ENCODE measurements around the gene NAT9. TPM values are rescaled to one million over a fixed set of nuclear protein-coding genes. Genes with fewer than 3 reads are reported as not detected.

The NAT9 gene
- total and polyA plus RNA-seq, 2 donors (not counting 1 experiment from before 2014, with no cell fraction given): 66.6 to 73.6 TPM

GRCh38 chr17:74752415-74752814, 23.7 kb downstream of the NAT9 start:
- intact Hi-C loops (cut with micrococcal nuclease): no loop called here
- Histone ChIP-seq H3K27ac (ENCODE audit: low read length in 2 of 2) (no peak overlapping the region), H3K4me2 (replicated peaks; ENCODE audit: low read depth, low read length, poor library complexity, severe bottlenecking) (no peak overlapping the region), H4K20me1 (ENCODE audit: control insufficient read depth, insufficient read depth, low read length, poor library complexity, severe bottlenecking) (peaks cover 81% of the 10 kb centered on the region), H3K4me3 (ENCODE audit: control extremely low read depth in 1 of 5, extremely low read depth in 1 of 5, insufficient read depth in 1 of 5, low read depth in 2 of 5, low read length in 4 of 5) (no peak overlapping the region), H3K79me2 (ENCODE audit: control insufficient read depth, insufficient read depth, low read length) (peaks cover 95% of the 10 kb centered on the region), H3K4me1 (ENCODE audit: control insufficient read depth in 2 of 2, insufficient read depth in 2 of 2, low read length in 2 of 2) (peaks cover 44 to 57% of the 10 kb centered on the region in 2 donors), H3K27me3 (replicated peaks in 1 of 4; ENCODE audit: control extremely low read depth in 1 of 4, control insufficient read depth in 3 of 4, insufficient read depth in 4 of 4, low read length in 3 of 4) (no peaks in the 10 kb centered on the region), H2AFZ (ENCODE audit: insufficient read depth, low read depth, low read length, poor library complexity, severe bottlenecking) (no peak overlapping the region), H3K9ac (ENCODE audit: low read length) (no peak overlapping the region), H3K36me3 (replicated peaks in 1 of 2; ENCODE audit: control extremely low read depth in 1 of 2, control insufficient read depth in 1 of 2, extremely low read depth in 1 of 2, insufficient read depth in 2 of 2, low read length in 1 of 2) (peaks cover 0 to 7% of the 10 kb centered on the region in 2 experiments), H3K9me3 (ENCODE audit: control extremely low read depth in 1 of 3, control insufficient read depth in 2 of 3, insufficient read depth in 1 of 3, low read length in 2 of 3) (no peaks in the 10 kb centered on the region)
- H3K27ac Mint-ChIP-seq: no peak overlapping the region
- CTCF ChIA-PET: interaction anchor here (0.8 to 7.7 kb wide), 5 partner anchors 15 to 155 kb away, joined by 3 to 57 read pairs (median 20); partner anchors contain the start of gene RAB37
- POLR2A ChIA-PET: interaction anchor here (0.6 kb wide), 1 partner anchor 27 kb away, joined by 3 read pairs; no protein-coding TSS in a partner anchor
- 100% methylated on average over 3 of the region's 9 CpGs for WGBS (ENCODE audit: insufficient coverage)
- no peak for TF ChIP-seq CTCF (IDR thresholded peaks at IDR 0.05)
- peaks cover 67% of the 10 kb centered on the region for H3K4me1 Mint-ChIP-seq
- H3K4me3 Mint-ChIP-seq: no peak overlapping the region
- ATAC-seq (ENCODE audit: low read depth): no peak
- no peaks in the 10 kb centered on the region for H3K9me3 Mint-ChIP-seq (ENCODE audit: insufficient read depth)
- no peak for DNase-seq
- no peaks in the 10 kb centered on the region for H3K27me3 Mint-ChIP-seq

GRCh38 chr17:74750327-74751069, 25.6 kb downstream of the NAT9 start:
- peaks cover 64% of the 10 kb centered on the region for H4K20me1 ChIP-seq (ENCODE audit: control insufficient read depth, insufficient read depth, low read length, poor library complexity, severe bottlenecking)
- peaks cover 0 to 7% of the 10 kb centered on the region in 2 experiments for H3K36me3 ChIP-seq (replicated peaks in 1 of 2; ENCODE audit: control extremely low read depth in 1 of 2, control insufficient read depth in 1 of 2, extremely low read depth in 1 of 2, insufficient read depth in 2 of 2, low read length in 1 of 2)
- WGBS (ENCODE audit: insufficient coverage): 44% methylated on average over 7 of the region's 13 CpGs
- DNase-seq: no peak
- CTCF ChIA-PET: interaction anchor here (1.1 to 7.7 kb wide), 14 partner anchors 8 to 115 kb away, joined by 3 to 57 read pairs (median 6); partner anchors contain the start of gene RAB37
- peaks cover 77% of the 10 kb centered on the region for H3K79me2 ChIP-seq (ENCODE audit: control insufficient read depth, insufficient read depth, low read length)
- Mint-ChIP-seq H3K27me3 (no peaks in the 10 kb centered on the region), H3K4me3 (peak overlapping the region; percentile 91), H3K27ac (peak overlapping the region; percentile 63), H3K4me1 (peaks cover 63% of the 10 kb centered on the region), H3K9me3 (ENCODE audit: insufficient read depth) (no peaks in the 10 kb centered on the region)
- H3K27ac ChIP-seq (ENCODE audit: low read length in 2 of 2): no peak overlapping the region
- peaks cover 40 to 56% of the 10 kb centered on the region in 2 donors for H3K4me1 ChIP-seq (ENCODE audit: control insufficient read depth in 2 of 2, insufficient read depth in 2 of 2, low read length in 2 of 2)
- no peaks in the 10 kb centered on the region for H3K27me3 ChIP-seq (replicated peaks in 1 of 4; ENCODE audit: control extremely low read depth in 1 of 4, control insufficient read depth in 3 of 4, insufficient read depth in 4 of 4, low read length in 3 of 4)
- peak overlapping the region; percentile 98 for H3K9ac ChIP-seq (ENCODE audit: low read length)
- TF ChIP-seq CTCF (IDR thresholded peaks at IDR 0.05) (no peak), EZH2 (IDR thresholded peaks at IDR 0.05; ENCODE audit: borderline replicate concordance, insufficient read depth, low read depth, low read length, poor library complexity, severe bottlenecking) (no peak)
- peak overlapping the region; percentile 99 for H3K4me2 ChIP-seq (replicated peaks; ENCODE audit: low read depth, low read length, poor library complexity, severe bottlenecking)
- H3K9me3 ChIP-seq (ENCODE audit: control extremely low read depth in 1 of 3, control insufficient read depth in 2 of 3, insufficient read depth in 1 of 3, low read length in 2 of 3): no peaks in the 10 kb centered on the region
- POLR2A ChIA-PET: interaction anchor here (0.7 to 2.6 kb wide), 7 partner anchors 8 to 123 kb away, joined by 3 to 27 read pairs (median 8); partner anchors contain the start of genes FDXR, NAT9 and RAB37
- intact Hi-C loops (cut with micrococcal nuclease): no loop called here
- H3K4me3 ChIP-seq (ENCODE audit: control extremely low read depth in 1 of 5, extremely low read depth in 1 of 5, insufficient read depth in 1 of 5, low read depth in 2 of 5, low read length in 4 of 5): peak overlapping the region; percentile 49 to 99 (median 90)
- ATAC-seq (ENCODE audit: low read depth): no peak
- H2AFZ ChIP-seq (ENCODE audit: insufficient read depth, low read depth, low read length, poor library complexity, severe bottlenecking): no peak overlapping the region

Data from B cell (primary cell).